Breast epithelium (tissue), 3 donors: ENCODE measurements around the gene LDAF1.

Source experiments
- POLR2A ChIP-seq: fragments of 450-650 bp; IDR thresholded peaks from one replicate; pipeline ENCODE4 v1.6.1; 2016; ENCODE audit warnings: antibody characterized with exemption, mild to moderate bottlenecking, moderate library complexity
- TF ChIP-seq, protein P1 (sequence below), 3 donors: fragments of 450-650 bp; IDR thresholded peaks; one replicate each; pipeline ENCODE4 v1.5.1; 2016 to 2017; ENCODE audit warnings: antibody characterized with exemption in 3 of 3, mild to moderate bottlenecking in 3 of 3, moderate library complexity in 3 of 3

DNA sequence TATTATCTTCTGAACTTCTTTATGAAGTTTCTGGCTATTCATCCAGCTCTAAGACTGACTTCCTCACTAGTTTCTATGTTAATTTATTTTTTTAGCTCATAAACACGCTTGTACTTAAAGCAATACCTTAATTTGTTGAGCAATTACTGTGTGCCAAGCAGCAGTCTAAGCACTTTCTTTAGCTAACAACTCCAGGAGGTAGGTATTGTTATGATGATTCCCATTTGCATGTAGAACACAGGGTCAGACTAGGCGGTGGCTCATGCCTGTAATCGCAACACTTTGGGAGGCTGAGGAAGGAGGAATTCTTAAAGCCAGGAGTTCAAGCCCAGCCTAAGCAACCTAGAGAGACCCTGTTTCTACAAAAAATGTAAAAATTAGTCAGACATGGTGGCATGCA lies 27.7 kb upstream of the LDAF1 start:
- TF ChIP-seq, protein P1, sequence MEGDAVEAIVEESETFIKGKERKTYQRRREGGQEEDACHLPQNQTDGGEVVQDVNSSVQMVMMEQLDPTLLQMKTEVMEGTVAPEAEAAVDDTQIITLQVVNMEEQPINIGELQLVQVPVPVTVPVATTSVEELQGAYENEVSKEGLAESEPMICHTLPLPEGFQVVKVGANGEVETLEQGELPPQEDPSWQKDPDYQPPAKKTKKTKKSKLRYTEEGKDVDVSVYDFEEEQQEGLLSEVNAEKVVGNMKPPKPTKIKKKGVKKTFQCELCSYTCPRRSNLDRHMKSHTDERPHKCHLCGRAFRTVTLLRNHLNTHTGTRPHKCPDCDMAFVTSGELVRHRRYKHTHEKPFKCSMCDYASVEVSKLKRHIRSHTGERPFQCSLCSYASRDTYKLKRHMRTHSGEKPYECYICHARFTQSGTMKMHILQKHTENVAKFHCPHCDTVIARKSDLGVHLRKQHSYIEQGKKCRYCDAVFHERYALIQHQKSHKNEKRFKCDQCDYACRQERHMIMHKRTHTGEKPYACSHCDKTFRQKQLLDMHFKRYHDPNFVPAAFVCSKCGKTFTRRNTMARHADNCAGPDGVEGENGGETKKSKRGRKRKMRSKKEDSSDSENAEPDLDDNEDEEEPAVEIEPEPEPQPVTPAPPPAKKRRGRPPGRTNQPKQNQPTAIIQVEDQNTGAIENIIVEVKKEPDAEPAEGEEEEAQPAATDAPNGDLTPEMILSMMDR (IDR thresholded peaks at IDR 0.05) = no peak
- TF ChIP-seq POLR2A = no peak
